Hematopoietic multipotent progenitor cell treated with erythropoietin and hydrocortisone succinate and interleukin-3 and kit ligand, for 8 days (in vitro differentiated cells): ENCODE data around the gene PKHD1.

Experiments used
- DNase-seq: peaks from one replicate; pipeline ENCODE4 v3.0.0-alpha.2; 2015

Gene PKHD1

DNA sequence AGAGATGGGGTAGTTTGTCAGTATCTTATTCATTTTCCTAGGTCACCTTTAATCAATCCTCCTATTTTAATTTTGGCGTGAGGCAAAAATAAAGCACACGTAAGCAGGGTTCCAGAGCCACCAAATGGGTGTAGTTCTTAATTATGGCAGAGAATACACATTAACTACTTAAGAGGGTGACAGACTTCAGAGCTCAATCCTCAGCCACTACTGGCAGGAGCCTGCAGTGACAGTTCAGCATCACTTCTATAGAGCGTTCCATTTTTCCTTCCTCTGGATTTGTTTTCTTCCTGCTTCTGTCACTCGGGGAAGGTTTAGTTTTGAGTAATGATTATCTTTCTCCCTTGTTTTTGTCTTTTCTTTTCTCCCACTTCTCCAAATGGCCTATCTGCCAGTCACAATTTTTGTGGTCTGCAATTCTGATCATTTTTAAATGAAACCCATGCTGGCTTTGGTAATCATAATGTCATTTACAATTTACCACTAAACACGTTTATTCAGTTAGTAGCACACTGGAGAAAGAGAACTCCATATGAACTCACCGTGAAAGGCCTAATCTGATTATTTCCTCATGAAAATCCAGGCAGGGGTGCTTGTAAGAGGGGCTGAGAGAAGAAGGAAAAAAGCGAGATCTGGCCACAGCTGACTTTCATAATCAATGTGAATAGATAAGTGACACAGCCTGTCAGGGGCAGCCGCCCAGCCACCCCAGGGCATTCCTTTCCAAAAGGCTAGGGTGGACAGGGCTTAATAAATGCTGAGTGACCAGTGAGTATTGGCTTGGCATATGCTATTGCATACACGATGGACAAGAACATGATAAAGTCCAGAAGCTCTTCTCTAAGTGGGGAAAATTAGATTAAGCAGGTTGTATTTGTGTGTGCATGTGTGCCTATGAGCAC, 412.1 kb downstream of the PKHD1 start:
- no peak for DNase-seq

DNA sequence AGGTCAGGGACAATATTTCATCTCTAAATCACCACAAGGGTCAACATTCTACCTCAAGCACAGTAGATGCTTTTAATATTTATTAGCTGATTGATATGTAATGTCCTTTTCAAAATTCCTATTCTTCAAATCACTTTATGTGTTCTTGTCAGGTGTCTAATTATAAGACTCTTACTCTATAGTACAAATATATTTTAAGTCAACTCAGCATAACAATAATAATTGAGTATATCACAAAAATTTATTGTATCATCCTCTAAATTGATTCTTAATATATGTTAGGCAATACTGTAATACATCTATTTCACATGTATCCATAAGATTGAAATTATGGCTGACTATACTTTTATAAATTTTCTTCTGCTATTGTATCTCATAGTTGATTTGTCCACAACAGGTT, 423.9 kb downstream of the PKHD1 start:
- DNase-seq = no peak

- DNase-seq = no peak
Observed at GRCh38 chr6:51660767-51661166, 426.6 kb downstream of the PKHD1 start.

- no peak for DNase-seq
Observed at GRCh38 chr6:51657491-51657890, 429.9 kb downstream of the PKHD1 start.

GRCh38 chr6:51655517-51655916, 431.9 kb downstream of the PKHD1 start:
- no peak for DNase-seq

- DNase-seq = no peak
Observed at GRCh38 chr6:51654647-51655046, 432.8 kb downstream of the PKHD1 start.

GRCh38 chr6:51651132-51651817, 436.1 kb downstream of the PKHD1 start:
- DNase-seq = no peak

DNA sequence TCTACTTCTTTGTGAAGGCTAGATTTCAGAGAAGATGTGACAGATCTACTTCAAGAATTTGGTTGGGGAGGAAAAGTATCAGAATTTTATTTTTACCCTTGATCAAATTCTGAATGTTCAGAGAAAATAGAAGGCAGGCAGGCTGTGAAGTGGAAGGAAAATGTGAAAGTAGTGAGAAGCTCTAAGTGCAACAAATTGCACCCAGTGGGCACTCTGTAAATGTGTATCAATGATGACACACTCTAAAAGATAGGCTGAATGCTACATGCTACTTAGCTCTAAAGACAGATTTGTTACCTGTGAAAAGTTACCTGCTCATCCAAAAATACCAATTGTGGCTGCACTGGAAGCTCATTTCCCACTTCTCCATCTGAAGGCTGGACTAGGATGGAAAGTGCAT, 438.6 kb downstream of the PKHD1 start:
- no peak for DNase-seq

DNA sequence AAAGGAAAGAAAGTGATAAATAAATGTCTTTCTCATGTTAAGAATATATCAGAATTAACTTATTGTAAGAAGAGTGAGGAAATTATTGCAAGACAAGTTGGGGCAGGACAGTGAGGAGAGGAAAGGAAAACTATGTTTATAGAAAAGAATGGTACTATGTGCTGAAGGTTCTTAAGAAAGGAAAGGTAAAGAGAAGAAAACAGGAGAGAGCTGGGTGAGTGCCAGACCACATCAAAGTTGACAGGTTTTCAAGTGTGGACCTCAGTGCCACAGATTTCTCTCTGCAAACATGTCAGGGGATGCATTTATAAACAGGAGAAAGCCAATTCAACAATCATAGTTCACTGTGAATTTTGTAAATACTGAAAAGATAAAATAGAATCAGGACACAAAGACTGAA, 439.2 kb downstream of the PKHD1 start:
- no peak for DNase-seq

DNA sequence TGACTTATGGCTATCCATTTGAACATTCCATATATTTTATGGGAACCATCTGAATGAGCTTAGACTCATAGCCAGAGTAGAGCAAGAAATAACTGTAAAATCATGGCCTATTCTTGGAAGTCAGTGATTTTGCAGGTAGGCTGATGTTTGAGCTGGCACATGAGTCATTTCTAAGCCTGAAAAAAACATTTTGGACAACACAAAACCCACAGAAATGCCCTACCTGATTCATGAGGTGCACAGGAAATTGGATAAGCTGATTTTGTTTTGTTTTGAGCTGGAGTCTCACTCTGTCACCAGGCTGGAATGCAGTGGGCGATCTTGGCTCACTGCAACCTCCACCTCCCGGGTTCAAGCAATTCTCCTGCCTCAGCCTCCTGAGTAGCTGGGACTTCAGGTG, 443.0 kb downstream of the PKHD1 start:
- no peak for DNase-seq

GRCh38 chr6:51640021-51640420, 447.4 kb downstream of the PKHD1 start:
- DNase-seq = no peak

DNA sequence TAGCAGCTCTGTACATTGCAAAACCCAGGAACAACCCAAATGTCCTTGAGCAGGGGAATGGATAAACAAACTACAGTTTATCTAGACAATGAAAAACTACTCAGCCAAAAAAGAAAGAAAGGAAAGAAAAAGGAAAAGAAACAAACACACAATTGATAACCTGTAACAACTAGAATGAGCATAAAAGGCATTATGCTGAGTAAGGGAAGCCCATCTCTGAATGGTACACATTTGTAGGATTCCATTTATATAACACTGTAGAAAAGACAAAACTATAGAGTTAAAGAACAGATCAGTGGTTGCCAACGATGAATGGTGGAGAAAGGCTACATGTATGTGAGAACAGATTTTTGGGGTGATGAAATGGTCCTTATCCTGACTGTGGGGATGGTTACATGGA, 454.0 kb downstream of the PKHD1 start:
- DNase-seq = no peak

- no peak for DNase-seq
Observed at GRCh38 chr6:51630011-51630410, 457.4 kb downstream of the PKHD1 start.

GRCh38 chr6:51626391-51626790, 461.0 kb downstream of the PKHD1 start:
- no peak for DNase-seq

- DNase-seq = no peak
Observed at GRCh38 chr6:51625566-51625965, 461.8 kb downstream of the PKHD1 start.

- no peak for DNase-seq
Observed at GRCh38 chr6:51620971-51621370, 466.4 kb downstream of the PKHD1 start.

GRCh38 chr6:51619042-51619799, 468.2 kb downstream of the PKHD1 start:
- no peak for DNase-seq

DNA sequence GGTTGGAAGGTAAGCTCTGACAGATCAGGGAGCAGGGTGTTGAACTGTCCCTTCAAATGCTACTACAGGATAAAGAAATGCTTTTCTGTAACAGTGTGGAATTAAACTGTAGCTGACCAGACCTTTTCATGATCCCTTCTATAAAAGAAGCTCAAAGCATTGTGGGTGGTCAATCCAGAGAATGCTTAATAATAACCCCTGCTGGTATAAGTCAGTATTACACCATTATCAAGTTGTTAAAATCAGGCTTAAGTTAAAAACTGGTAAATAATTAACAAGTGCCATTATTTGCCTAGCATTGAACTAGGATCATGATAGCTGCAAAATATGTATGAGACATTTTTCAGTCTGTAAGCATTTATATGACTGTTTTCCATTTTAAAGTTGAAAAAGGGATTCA, 468.9 kb downstream of the PKHD1 start:
- peak; percentile 11 for DNase-seq

GRCh38 chr6:51617751-51618150, 469.7 kb downstream of the PKHD1 start:
- no peak for DNase-seq

DNA sequence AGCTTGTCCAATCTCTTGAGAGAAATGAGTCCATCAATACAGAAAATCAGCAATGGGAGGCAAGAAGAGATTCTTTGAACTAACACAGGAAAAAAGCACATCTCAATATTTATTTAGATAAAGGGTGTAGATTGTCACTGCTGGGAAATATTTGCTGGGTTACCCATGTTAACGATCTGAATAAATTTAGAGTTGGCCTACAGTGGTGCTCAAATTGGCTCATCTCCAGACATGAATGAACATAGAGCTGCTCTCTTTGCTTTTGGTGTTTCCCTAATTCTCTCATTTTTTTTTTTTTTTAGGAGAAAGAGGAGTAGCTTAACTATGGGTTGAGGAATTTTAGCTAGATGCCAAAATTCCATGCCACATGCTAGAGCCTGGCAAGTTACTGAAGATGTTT, 471.2 kb downstream of the PKHD1 start:
- DNase-seq = no peak

DNA sequence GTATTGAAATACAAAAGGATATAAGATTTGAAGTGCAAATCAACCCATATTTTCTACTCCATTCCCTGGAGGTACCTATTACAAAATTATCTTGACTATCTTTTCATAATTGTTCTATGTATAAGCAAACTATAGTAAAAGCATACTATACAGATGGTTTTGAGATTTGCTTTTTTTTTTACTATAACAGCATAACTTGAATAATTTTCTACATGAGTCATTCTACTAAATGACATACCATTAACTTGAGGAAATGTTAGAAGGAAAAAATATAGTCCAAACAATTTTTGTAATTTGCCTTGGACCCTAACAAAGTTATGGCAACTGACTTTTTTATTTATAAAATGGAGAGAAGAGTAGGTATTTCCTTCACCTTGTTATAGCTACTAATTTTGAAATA, 472.7 kb downstream of the PKHD1 start:
- DNase-seq = no peak

GRCh38 chr6:51613558-51613957, 473.9 kb downstream of the PKHD1 start:
- no peak for DNase-seq

- no peak for DNase-seq
Observed at GRCh38 chr6:51608932-51609331, 478.5 kb downstream of the PKHD1 start.

DNA sequence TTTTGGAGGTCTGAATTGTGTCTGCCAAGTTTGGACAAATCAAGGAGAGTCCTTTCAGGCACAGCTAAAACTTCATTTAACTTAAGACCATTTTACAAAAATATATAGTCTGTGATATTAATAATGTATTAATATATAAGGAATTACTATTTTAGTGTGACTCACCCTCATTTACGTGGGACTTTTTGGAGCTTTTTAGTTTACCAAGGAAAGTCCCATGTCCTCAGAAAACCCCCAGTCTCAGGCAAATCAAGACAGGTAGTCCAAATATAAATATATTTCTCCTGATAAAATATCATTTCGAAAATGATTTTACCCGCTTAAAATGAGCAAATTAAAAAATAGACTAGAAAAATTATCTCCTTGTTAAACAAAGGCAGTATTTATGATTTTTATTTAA, 479.0 kb downstream of the PKHD1 start:
- no peak for DNase-seq
